Activated CD8-positive, alpha-beta memory T cell treated with anti-CD3 and anti-CD28 coated beads, Interleukin-2, amount 10 ng/mL, durations not matched to agents 7 days and 5 days (primary cell): ENCODE data around the gene RAD9B. TPM values are rescaled to one million over a fixed set of nuclear protein-coding genes. Genes with fewer than 3 reads are reported as not detected.

Experiments used
- ATAC-seq: fragments of 150-1000 bp; cut with Tn5 transposase; one replicate; pipeline ENCODE4 v1.10.0; 2021; ENCODE audit warnings: moderate library complexity
- CTCF ChIA-PET: fragments of 350-600 bp; sonication (Branson Sonifier 250); formaldehyde crosslinking; loops from one replicate; lab custom pipeline; 2021; ENCODE audit warnings: antibody characterized with exemption; lab: Charles Lee
- DNase-seq: peaks from one replicate; pipeline ENCODE4 v3.0.0-alpha.2; 2020
- H3K27ac Mint-ChIP-seq: one replicate; pipeline ENCODE4 v1.8.0; 2021; ENCODE audit warnings: mild to moderate bottlenecking, mixed read lengths
- H3K27me3 Mint-ChIP-seq: one replicate; pipeline ENCODE4 v1.8.0; 2021; ENCODE audit warnings: mixed read lengths
- H3K36me3 Mint-ChIP-seq: one replicate; pipeline ENCODE4 v1.8.0; 2021; ENCODE audit warnings: mild to moderate bottlenecking, mixed read lengths
- H3K4me1 Mint-ChIP-seq: one replicate; pipeline ENCODE4 v1.8.0; 2021; ENCODE audit warnings: mixed read lengths
- H3K4me3 Mint-ChIP-seq: one replicate; pipeline ENCODE4 v1.8.0; 2021; ENCODE audit warnings: mild to moderate bottlenecking, moderate library complexity, mixed read lengths
- H3K9me3 Mint-ChIP-seq: one replicate; pipeline ENCODE4 v1.8.0; 2022; ENCODE audit warnings: low read depth, mixed read lengths
- total RNA-seq, 2 experiments: library from RNA; stranded (reverse); gene quantifications; one replicate each; pipeline ENCODE4 v1.2.3, GENCODE V29; 2021

RAD9B gene
- total RNA-seq, 2 experiments from 2014 or later, result 1.8 to 2.2 TPM

DNA sequence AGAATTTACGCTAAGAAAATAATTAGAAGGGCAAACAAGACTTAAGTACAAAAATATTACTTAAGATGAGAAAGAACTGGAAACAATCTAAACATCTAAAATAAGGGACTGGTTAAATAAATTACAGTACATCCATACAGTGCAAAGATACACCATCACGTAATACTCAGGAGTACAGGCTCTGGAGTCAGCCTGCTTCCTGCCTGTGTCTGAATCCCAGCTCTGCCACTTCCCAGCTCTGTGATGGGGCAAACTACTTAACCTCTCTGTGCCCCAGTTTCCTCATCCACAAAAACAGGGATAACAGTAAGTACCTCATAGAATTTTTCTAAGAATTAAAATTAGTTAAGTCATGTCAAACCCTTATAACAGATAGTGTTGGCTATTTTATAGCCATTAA is 45.0 kb downstream of the RAD9B start:
- H3K4me1 Mint-ChIP-seq, result peaks cover 45% of the 10 kb centered on the region
- DNase-seq, result no peak
- CTCF ChIA-PET, result interaction anchor here (0.6 kb wide), 1 partner anchor 15 kb away, joined by 3 read pairs; no protein-coding TSS in a partner anchor
- no peaks in the 10 kb centered on the region for H3K27me3 Mint-ChIP-seq
- no peak overlapping the region for H3K27ac Mint-ChIP-seq
- peaks cover 43% of the 10 kb centered on the region for H3K36me3 Mint-ChIP-seq
- no peaks in the 10 kb centered on the region for H3K9me3 Mint-ChIP-seq
- no peak overlapping the region for H3K4me3 Mint-ChIP-seq
- no peak for ATAC-seq

DNA sequence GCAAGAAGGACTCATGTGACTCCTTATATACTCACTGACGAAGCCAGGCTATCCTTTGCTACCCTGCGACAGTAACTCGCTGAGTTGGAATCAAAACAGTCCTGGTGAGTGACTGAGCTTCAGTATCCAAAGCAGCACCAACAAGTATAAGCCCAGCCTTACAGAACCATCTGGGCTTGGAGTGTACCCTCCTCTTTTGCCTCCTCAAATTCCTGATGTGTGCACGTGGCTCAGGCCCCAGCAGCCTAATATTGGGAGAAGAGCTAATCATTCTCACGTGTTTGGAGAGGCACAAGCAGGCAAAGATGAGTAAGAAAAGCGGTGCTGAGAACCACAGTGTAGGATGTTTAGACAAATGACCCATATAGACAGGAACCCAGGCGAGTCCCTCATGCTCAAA is 46.5 kb downstream of the RAD9B start:
- DNase-seq (no peak), ATAC-seq (no peak)
- Mint-ChIP-seq H3K36me3 (peaks cover 34% of the 10 kb centered on the region), H3K9me3 (no peaks in the 10 kb centered on the region), H3K4me3 (no peak overlapping the region), H3K27me3 (no peaks in the 10 kb centered on the region), H3K27ac (no peak overlapping the region), H3K4me1 (peaks cover 32% of the 10 kb centered on the region)
- CTCF ChIA-PET, result interaction anchor here (0.8 to 8.4 kb wide), 4 partner anchors 12 to 80 kb away, joined by 3 to 157 read pairs (median 4); partner anchors contain the start of gene FAM216A

DNA sequence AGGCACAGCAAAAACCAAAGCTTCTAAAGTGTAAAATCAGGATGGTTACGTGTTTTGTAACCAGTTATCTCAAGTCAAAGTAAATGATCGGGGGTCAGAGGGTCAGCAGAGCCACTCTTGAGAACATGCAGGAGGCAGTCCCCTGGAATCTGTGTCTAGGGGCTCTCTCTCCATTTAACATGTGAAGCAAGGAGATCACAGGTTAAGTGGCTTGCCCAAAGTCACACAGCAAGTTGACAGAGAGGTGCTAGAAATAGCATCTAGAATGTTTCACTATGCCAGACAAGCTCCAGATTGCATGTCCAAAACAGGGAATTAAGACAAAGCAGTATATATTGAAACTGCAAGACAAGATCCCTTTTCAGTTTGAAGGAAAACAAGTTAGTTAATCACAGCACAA is 47.6 kb downstream of the RAD9B start:
- H3K9me3 Mint-ChIP-seq, result no peaks in the 10 kb centered on the region
- ATAC-seq (no peak), DNase-seq (no peak)
- H3K36me3 Mint-ChIP-seq, result peaks cover 30% of the 10 kb centered on the region
- H3K4me1 Mint-ChIP-seq, result peaks cover 30% of the 10 kb centered on the region
- no peak overlapping the region for H3K27ac Mint-ChIP-seq
- CTCF ChIA-PET, result interaction anchor here (0.8 to 8.4 kb wide), 6 partner anchors 11 to 100 kb away, joined by 3 to 157 read pairs (median 4); partner anchors contain the start of gene ARPC3
- no peak overlapping the region for H3K4me3 Mint-ChIP-seq
- no peaks in the 10 kb centered on the region for H3K27me3 Mint-ChIP-seq

DNA sequence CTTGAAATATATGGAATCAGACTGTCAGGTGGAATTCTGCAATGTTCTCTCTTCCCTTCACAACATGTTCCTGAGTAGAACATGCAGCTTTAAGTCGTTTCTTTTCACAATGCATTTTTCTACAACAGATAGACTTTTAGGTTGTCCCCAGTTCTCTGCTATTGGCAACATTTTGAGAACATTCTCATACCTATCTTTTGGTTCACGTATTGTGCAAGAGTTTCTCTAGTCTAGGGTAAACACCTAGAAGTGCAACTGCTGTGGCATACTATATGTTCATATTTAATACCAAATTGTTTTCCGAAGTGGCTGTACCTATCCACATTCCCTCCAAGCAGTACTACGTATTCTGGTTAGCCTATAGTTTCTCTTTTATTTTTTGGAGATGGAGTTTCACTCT is 48.9 kb downstream of the RAD9B start:
- Mint-ChIP-seq H3K4me3 (no peak overlapping the region), H3K27ac (no peak overlapping the region), H3K36me3 (peaks cover 20% of the 10 kb centered on the region), H3K9me3 (no peaks in the 10 kb centered on the region), H3K4me1 (peaks cover 27% of the 10 kb centered on the region), H3K27me3 (no peaks in the 10 kb centered on the region)
- ATAC-seq (no peak), DNase-seq (no peak)
- CTCF ChIA-PET, result interaction anchor here (0.9 to 8.4 kb wide), 6 partner anchors 19 to 101 kb away, joined by 3 to 157 read pairs (median 7); partner anchors contain the start of gene ARPC3

Other genes starting within 250 kb of the RAD9B start
- gene ATP2A2, start 221.1 kb upstream of the RAD9B start, total RNA-seq, result 100 to 1,000 TPM; 144 to 193 TPM
- 10 to 100 TPM; 55.3 to 74.9 TPM for gene ANAPC7, start 98.6 kb upstream of the RAD9B start, total RNA-seq
- gene ARPC3, start 52.0 kb upstream of the RAD9B start, total RNA-seq, result 100 to 1,000 TPM; 369 to 418 TPM
- 10 to 100 TPM; 25.8 to 34.6 TPM for gene GPN3, start 34.1 kb upstream of the RAD9B start, total RNA-seq
- 10 to 100 TPM; 23.1 to 24.8 TPM for gene FAM216A, start 33.5 kb upstream of the RAD9B start, total RNA-seq
- 100 to 1,000 TPM; 126 to 132 TPM for gene VPS29, start 220 bp upstream of the RAD9B start, total RNA-seq
- gene PPTC7, start 81.0 kb downstream of the RAD9B start, total RNA-seq, result 10 to 100 TPM; 23.2 to 32.9 TPM
- 1 to 10 TPM; 5.5 to 5.8 TPM for gene TCTN1, start 111.8 kb downstream of the RAD9B start, total RNA-seq
- gene HVCN1, start 186.8 kb downstream of the RAD9B start, total RNA-seq, result 10 to 100 TPM; 11.7 to 19.9 TPM
- 100 to 1,000 TPM; 174 to 200 TPM for gene PPP1CC, start 240.6 kb downstream of the RAD9B start, total RNA-seq